GM10266 (cell line): Measurements from ENCODE around the gene GLCE.

Source experiments
- DNase-seq: peaks from one replicate; pipeline ENCODE4 v3.0.0; 2012; ENCODE audit errors: extremely low spot score
- CTCF ChIP-seq: IDR thresholded peaks from 2 replicates; pipeline ENCODE4 v1.5.1; 2012; ENCODE audit warnings: mild to moderate bottlenecking, low read depth; ENCODE audit not compliant: control insufficient read depth, insufficient read depth; ENCODE audit errors: missing control alignments

The GLCE gene

GRCh38 chr15:69305933-69306568 is 145.6 kb downstream of the GLCE start:
- DNase-seq, result no peak

GRCh38 chr15:69307939-69308338 is 147.5 kb downstream of the GLCE start:
- no peak for DNase-seq
- no peak for TF ChIP-seq CTCF

More at GRCh38 chr15:69305933-69306568, 145.6 kb downstream of the GLCE start:
- no peak for TF ChIP-seq CTCF

DNA sequence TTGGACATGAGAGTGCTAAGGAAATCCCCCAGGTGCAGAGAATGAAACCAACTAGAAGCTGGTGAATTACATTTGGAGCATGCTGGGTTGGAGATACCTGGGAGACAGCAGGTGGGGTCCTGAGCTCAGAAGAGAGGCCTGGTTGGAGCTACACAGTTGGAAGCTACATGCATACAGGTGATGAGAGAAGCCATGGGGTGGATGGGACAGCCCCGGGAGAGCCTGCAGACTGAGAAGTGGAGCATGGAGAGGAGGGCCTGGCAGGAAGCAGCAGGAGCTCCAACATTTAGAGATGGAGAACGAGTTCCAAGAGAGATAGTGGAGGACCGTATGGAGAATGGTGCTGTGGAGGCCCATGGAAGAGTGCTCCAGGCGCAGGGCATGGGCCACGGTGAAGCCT is 148.5 kb downstream of the GLCE start:
- DNase-seq, result no peak
- no peak for TF ChIP-seq CTCF

DNA sequence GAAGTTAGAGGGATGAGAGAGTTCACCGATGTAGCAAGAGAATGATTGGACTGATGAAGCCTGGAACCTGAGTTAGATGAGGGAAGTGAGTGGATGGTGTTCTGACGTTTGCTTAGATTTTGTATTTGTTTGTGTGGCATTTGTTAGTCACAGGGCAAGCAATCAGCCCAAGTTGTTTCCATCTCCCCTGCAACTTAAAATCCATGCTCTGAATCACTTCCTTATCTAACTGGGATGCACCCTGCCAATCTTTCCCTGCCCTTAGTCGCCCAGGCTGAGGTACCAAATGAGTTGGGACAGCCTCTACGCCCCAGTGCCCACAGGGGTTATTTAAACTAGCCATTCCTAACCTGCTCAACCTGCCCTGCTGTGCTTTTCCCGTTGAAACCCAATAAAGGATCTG is 150.9 kb downstream of the GLCE start:
- no peak for DNase-seq
- no peak for TF ChIP-seq CTCF

GRCh38 chr15:69313432-69314000 is 153.1 kb downstream of the GLCE start:
- TF ChIP-seq CTCF, result no peak
- no peak for DNase-seq

- no peak for TF ChIP-seq CTCF
- DNase-seq, result no peak
Observed at GRCh38 chr15:69314131-69314530, 153.7 kb downstream of the GLCE start.

- DNase-seq, result peak; percentile 5
- TF ChIP-seq CTCF, result no peak
Observed at GRCh38 chr15:69314736-69315135, 154.3 kb downstream of the GLCE start.
